AG10803 (cell line): ENCODE results near the gene OOSP4B.
"Not testable (repeated sequence)": the region's sequence is repeated elsewhere in the genome, so short reads cannot be mapped to it uniquely, and the experiment has no call there.

ENCODE experiments used
- DNase-seq: peaks from one replicate; pipeline ENCODE4 v3.0.0; 2010; ENCODE audit warnings: low read depth
- H3K4me3 ChIP-seq: 2 replicates; pipeline ENCODE4 v1.5.1; 2011; ENCODE audit warnings: mild to moderate bottlenecking, low read length, control low read depth
- CTCF ChIP-seq: conservative IDR thresholded peaks from 2 replicates; pipeline ENCODE4 v1.5.1; 2011; ENCODE audit warnings: mild to moderate bottlenecking, low read length, control low read depth, inconsistent platforms

OOSP4B gene

GRCh38 chr11:60016881-60017280 lies at the start of gene OOSP4B:
OOSP4B (plus strand) TSS chr11:60017181.
- DNase-seq = no peak
- H3K4me3 ChIP-seq = no peak within 1 kb of the TSS
- no peak for TF ChIP-seq CTCF

- TF ChIP-seq CTCF = no peak
- no peak for DNase-seq
- H3K4me3 ChIP-seq = no peak overlapping the region
Measured at GRCh38 chr11:59967677-59968394, 49.1 kb upstream of the OOSP4B start.

DNA sequence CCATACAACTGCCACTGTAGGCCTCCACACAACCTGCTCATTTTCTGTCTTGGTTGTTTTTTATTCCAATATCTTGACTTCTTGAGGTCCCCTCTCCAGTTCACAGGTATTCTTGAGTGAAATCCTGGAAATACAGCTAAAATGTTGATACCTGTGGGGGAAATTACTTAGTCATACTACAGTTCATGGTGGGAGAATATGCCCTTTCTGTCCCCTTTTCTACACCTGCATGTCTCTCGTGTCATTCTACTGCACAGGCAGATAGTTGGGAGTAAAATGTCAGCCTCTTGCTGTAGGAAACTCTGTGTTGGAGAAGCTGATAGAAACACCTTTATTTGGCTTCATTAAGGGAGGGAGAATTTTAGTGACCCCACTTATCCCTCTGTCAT lies 48.6 kb upstream of the OOSP4B start:
- DNase-seq = no peak
- H3K4me3 ChIP-seq = no peak overlapping the region
- no peak for TF ChIP-seq CTCF

DNA sequence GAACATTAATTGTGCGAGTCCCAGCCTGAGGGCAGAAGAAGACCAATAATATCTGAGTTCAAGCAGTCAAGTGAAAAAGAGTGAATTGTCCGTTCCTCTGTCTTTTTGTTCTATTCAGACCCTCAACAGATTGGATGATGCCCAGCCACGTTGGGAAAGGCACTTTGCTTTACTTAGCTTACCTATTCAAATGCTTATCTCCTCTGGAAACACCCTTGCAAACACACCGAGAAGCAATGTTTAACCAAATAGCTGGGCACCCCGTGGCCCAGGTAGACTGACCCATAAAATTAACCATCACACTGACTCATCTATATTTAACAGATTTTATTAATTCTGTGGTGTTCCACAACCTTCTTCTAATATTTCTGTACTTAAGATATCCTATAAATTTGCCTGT lies 43.9 kb upstream of the OOSP4B start:
- no peak for DNase-seq
- no peak overlapping the region for H3K4me3 ChIP-seq
- no peak for TF ChIP-seq CTCF

GRCh38 chr11:59981106-59981770 lies 35.7 kb upstream of the OOSP4B start:
- no peak for TF ChIP-seq CTCF
- H3K4me3 ChIP-seq = no peak overlapping the region
- no peak for DNase-seq

GRCh38 chr11:59982037-59982436 lies 34.9 kb upstream of the OOSP4B start:
- DNase-seq, H3K4me3 ChIP-seq: not testable (repeated sequence)

GRCh38 chr11:59983212-59983611 lies 33.8 kb upstream of the OOSP4B start:
- no peak for DNase-seq
- H3K4me3 ChIP-seq = no peak overlapping the region
- TF ChIP-seq CTCF = no peak
